HepG2 (cell line): ENCODE results near the gene LAMP1. TPM values are rescaled to one million over a fixed set of nuclear protein-coding genes. Genes with fewer than 3 reads are reported as not detected.

Experiments used
- ATAC-seq: fragments of 200-7000 bp; cut with Tn5 transposase; 3 replicates; pipeline ENCODE4 v1.9.1; 2020; ENCODE audit warnings: mild to moderate bottlenecking, moderate library complexity
- BruUV-seq: library from RNA; stranded (reverse); fragments of 400-500 nt; replicated peaks from 2 replicates; lab custom pipeline; 2021; lab: Mats Ljungman, UMichigan
- CTCF ChIA-PET: fragments of 300-600 bp; formaldehyde crosslinking; extraction: SDS; loops from one replicate; lab custom pipeline; 2021; ENCODE audit warnings: low total read pairs, inconsistent platforms, low intra/inter-chr PET ratio; lab: Yijun Ruan, JAX
- POLR2A ChIA-PET: fragments of 350-600 bp; sonication (Branson Sonifier 250); formaldehyde crosslinking; loops from one replicate; lab custom pipeline; 2020; ENCODE audit warnings: antibody characterized with exemption, inconsistent platforms; lab: Yijun Ruan, JAX
- DNase-seq: peaks from one replicate; pipeline ENCODE4 v3.0.0-alpha.2; 2015; ENCODE audit warnings: low spot score
- FAIRE-seq: peaks from 3 replicates; lab custom pipeline; 2011; peaks lifted over from hg19 to GRCh38; lab: Jason Lieb, UNC
- H2AFZ ChIP-seq: one replicate; pipeline ENCODE4 v1.6.1; 2011; ENCODE audit warnings: low read length, inconsistent platforms
- H3K27ac ChIP-seq: fragments of 300-600 bp; 3 replicates; pipeline ENCODE4 v1.8.0; 2011; ENCODE audit warnings: mixed run types, mild to moderate bottlenecking, mixed read lengths, low read length, inconsistent platforms; ENCODE audit not compliant: insufficient read depth; ENCODE audit errors: extremely low read length
- H3K27me3 ChIP-seq, 2 experiments: fragments of 200-600 bp in 1 of 2; 2 replicates in 1 of 2; 3 replicates in 1 of 2; pipeline versions ENCODE4 v1.6.0 to v1.8.0; 2011; ENCODE audit warnings: low read length in 2 of 2, mild to moderate bottlenecking in 2 of 2, moderate library complexity in 2 of 2, inconsistent platforms in 1 of 2; ENCODE audit not compliant: insufficient read depth in 2 of 2, control insufficient read depth in 1 of 2
- H3K36me3 ChIP-seq, 2 experiments: fragments of 200-600 bp in 1 of 2; replicated peaks in 1 of 2; 2 replicates in 1 of 2; 3 replicates in 1 of 2; pipeline versions ENCODE4 v1.5.1 to v1.8.0; 2011; ENCODE audit warnings: low read length in 2 of 2, inconsistent platforms in 1 of 2; ENCODE audit not compliant: insufficient read depth in 2 of 2, control insufficient read depth in 1 of 2
- H3K4me1 ChIP-seq: 2 replicates; pipeline ENCODE4 v1.5.1; 2012; ENCODE audit warnings: low read length, inconsistent platforms; ENCODE audit not compliant: insufficient read depth
- H3K4me2 ChIP-seq: 2 replicates; pipeline ENCODE4 v1.6.0; 2011; ENCODE audit warnings: low read depth, low read length, inconsistent platforms
- H3K4me3 ChIP-seq, 3 experiments: fragments of 200-600 bp in 1 of 3; sonication (generic), shearing (Covaris generic) in 1 of 3; replicated peaks in 1 of 3; 2 replicates each; pipeline ENCODE4 v1.5.1; 2011 to 2016; ENCODE audit warnings: low read length in 3 of 3, inconsistent platforms in 2 of 3, low read depth in 2 of 3, mild to moderate bottlenecking in 2 of 3, control low read depth in 1 of 3, mixed read lengths in 1 of 3; ENCODE audit not compliant: insufficient read depth in 1 of 3
- H3K79me2 ChIP-seq: one replicate; pipeline ENCODE4 v1.6.1; 2011; ENCODE audit warnings: low read length, inconsistent platforms; ENCODE audit not compliant: insufficient read depth
- H3K9ac ChIP-seq: 2 replicates; pipeline ENCODE4 v1.6.0; 2011; ENCODE audit warnings: mild to moderate bottlenecking, low read depth, low read length, inconsistent platforms; ENCODE audit not compliant: insufficient read depth
- H3K9me3 ChIP-seq: 2 replicates; pipeline ENCODE4 v1.5.1; 2012; ENCODE audit warnings: mild to moderate bottlenecking, low read length
- H4K20me1 ChIP-seq: 2 replicates; pipeline ENCODE4 v1.6.0; 2011; ENCODE audit warnings: inconsistent platforms, mild to moderate bottlenecking, low read length, moderate library complexity; ENCODE audit not compliant: insufficient read depth
- AGO2 ChIP-seq: fragments of 200-400 bp; formaldehyde crosslinking; optimal IDR thresholded peaks from 2 replicates; pipeline ENCODE3; 2017; ENCODE audit warnings: mild to moderate bottlenecking, low read depth, low read length, moderate library complexity
- ERF ChIP-seq: IDR thresholded peaks from 2 replicates; pipeline ENCODE4 v1.6.1; 2018; ENCODE audit warnings: missing biosample characterization, missing genetic modification reagents
- MTF2 ChIP-seq: sonication (generic); formaldehyde crosslinking; IDR thresholded peaks from 2 replicates; pipeline ENCODE4 v1.5.0; 2020; ENCODE audit warnings: missing genetic modification reagents, borderline replicate concordance
- NFE2L2 ChIP-seq: fragments of 150-350 bp; IDR thresholded peaks from 2 replicates; pipeline ENCODE4 v1.6.1; 2014; ENCODE audit warnings: low read length
- NKX3-1 ChIP-seq: sonication (generic); formaldehyde crosslinking; IDR thresholded peaks from 2 replicates; pipeline ENCODE4 v1.5.0; 2020; ENCODE audit warnings: missing genetic modification reagents
- PHB2 ChIP-seq: fragments of 450-650 bp; IDR thresholded peaks from 2 replicates; pipeline ENCODE4 v1.6.1; 2018; ENCODE audit not compliant: partially characterized antibody
- POLR2A ChIP-seq, 2 experiments: IDR thresholded peaks; 2 replicates each; pipeline ENCODE4 v1.6.1; 2011; ENCODE audit warnings: low read depth in 2 of 2, low read length in 2 of 2, mild to moderate bottlenecking in 1 of 2, moderate library complexity in 1 of 2; ENCODE audit not compliant: insufficient read depth in 1 of 2
- POLR2G ChIP-seq: fragments of 200-400 bp; formaldehyde crosslinking; IDR thresholded peaks from 2 replicates; pipeline ENCODE4 v1.6.1; 2018; ENCODE audit warnings: mild to moderate bottlenecking, low read depth, low read length, moderate library complexity
- SUZ12 ChIP-seq: fragments of 150-350 bp; IDR thresholded peaks from 2 replicates; pipeline ENCODE4 v1.6.1; 2014; ENCODE audit warnings: low read depth, low read length
- THAP11 ChIP-seq: IDR thresholded peaks from 2 replicates; pipeline ENCODE4 v1.6.1; 2016; ENCODE audit warnings: missing biosample characterization, missing genetic modification reagents
- WIZ ChIP-seq: sonication (generic); formaldehyde crosslinking; IDR thresholded peaks from 2 replicates; pipeline ENCODE4 v1.5.1; 2020; ENCODE audit warnings: mild to moderate bottlenecking, missing genetic modification reagents
- ZKSCAN1 ChIP-seq: fragments of 150-350 bp; IDR thresholded peaks from 2 replicates; pipeline ENCODE4 v1.6.1; 2014; ENCODE audit warnings: low read length
- ZNF772 ChIP-seq: sonication (generic); formaldehyde crosslinking; IDR thresholded peaks from 2 replicates; pipeline ENCODE4 v1.5.0; 2020; ENCODE audit warnings: mild to moderate bottlenecking, missing genetic modification reagents
- WGBS: methylation state at CpG from one replicate; pipeline ENCODE4 v1.1.6; 2017; ENCODE audit warnings: low lambda C conversion rate; 5-methylcytosine and 5-hydroxymethylcytosine counted together
- in situ Hi-C: cut with HindIII; loops from 2 replicates; pipeline ENCODE4 v1.10.0; 2017; ENCODE audit warnings: low pct_unique_long_range_greater_than_20kb; ENCODE audit not compliant: extremely low pct_ligation_motif_present
- intact Hi-C: fragments of 100-400 bp; cut with micrococcal nuclease; formaldehyde crosslinking; loops from one replicate; pipeline ENCODE4 v1.10.0; 2022; ENCODE audit not compliant: unreplicated experiment
- polyA plus RNA-seq, 8 experiments: library from polyadenylated mRNA; depleted of rRNA in 3 of 8; stranded (reverse) in 7 of 8; unstranded in 1 of 8; fragments of >200 nt; fragmentation: Illumina TruSeq in 4 of 8; extraction: Trizol in 4 of 8; gene quantifications; 2 replicates each; pipeline versions ENCODE4 v1.2.1 to v1.2.3, GENCODE V29; 2011 to 2016; ENCODE audit warnings: low read depth in 4 of 8, missing spikeins in 1 of 8, mixed read lengths in 1 of 8; ENCODE audit not compliant: insufficient read depth in 1 of 8
- total RNA-seq, 5 experiments: library from RNA; depleted of rRNA; stranded (reverse); fragments of >200 nt; fragmentation: Illumina TruSeq; extraction: Trizol; gene quantifications; 2 replicates each; pipeline ENCODE4 v1.2.3, GENCODE V29; 2016; ENCODE audit warnings: low read depth in 1 of 5
- TF ChIP-seq, protein P1 (sequence below): sonication (generic); formaldehyde crosslinking; IDR thresholded peaks from 2 replicates; pipeline ENCODE4 v1.4.0; 2020; ENCODE audit warnings: missing genetic modification reagents
- TF ChIP-seq, protein P2 (sequence below): sonication (generic); formaldehyde crosslinking; IDR thresholded peaks from 2 replicates; pipeline ENCODE4 v1.5.1; 2020; ENCODE audit warnings: missing genetic modification reagents, mild to moderate bottlenecking, borderline replicate concordance

Gene LAMP1
- total and polyA plus RNA-seq, 2 of the 13 experiments (the other 11 are each of a cell fraction or from before 2014, with no cell fraction given) = 103 to 112 TPM

DNA sequence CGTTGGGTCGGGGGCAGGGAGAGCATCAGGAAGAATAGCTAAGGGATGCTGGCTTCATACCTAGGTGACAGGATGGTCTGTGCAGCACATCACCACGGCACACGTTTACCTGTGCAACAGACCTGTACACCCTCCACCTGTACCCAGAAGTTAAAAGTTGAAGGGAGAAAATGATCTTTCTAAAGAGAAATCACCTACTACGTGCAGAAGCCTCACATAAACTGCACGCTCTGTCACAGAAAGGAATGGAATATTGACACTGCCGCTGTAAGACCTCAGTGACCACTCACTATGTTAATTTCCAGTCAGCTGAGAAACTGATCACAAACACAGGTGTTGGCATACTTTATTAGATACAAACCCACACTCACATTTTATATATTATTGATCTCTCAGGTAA lies 26.8 kb downstream of the LAMP1 start:
- H2AFZ ChIP-seq = no peak overlapping the region
- H3K4me1 ChIP-seq = no peaks in the 10 kb centered on the region
- WGBS = 99% methylated on average over 7 of the region's 7 CpGs
- TF ChIP-seq POLR2A (IDR thresholded peaks at IDR 0.05; ENCODE audit: insufficient read depth in 1 of 2, low read depth in 2 of 2, low read length in 2 of 2) (peak in 1 of 2 experiments; percentile 41; a peak in 1 of 4 replicates), POLR2G (peak; percentile 14; the same call in 1 of the 2 replicates), NKX3-1 (CRISPR knock-in tag) (no peak), ERF (CRISPR knock-in tag) (no peak), ZKSCAN1 (peak; percentile 80)
- FAIRE-seq = no peak
- H3K9ac ChIP-seq = no peak overlapping the region
- no peak overlapping the region for H3K4me3 ChIP-seq
- ATAC-seq = no peak
- in situ Hi-C loops (no loop called here), intact Hi-C loops (no loop called here)
- no TSS peak for BruUV-seq
- no peaks in the 10 kb centered on the region for H3K79me2 ChIP-seq
- H4K20me1 ChIP-seq = peaks cover 4% of the 10 kb centered on the region; the same call in 1 of the 2 replicates
- ChIA-PET POLR2A (no interaction called here), CTCF (no interaction called here)
- H3K4me2 ChIP-seq = no peak overlapping the region
- no peaks in the 10 kb centered on the region for H3K27me3 ChIP-seq
- DNase-seq = no peak
- no peak overlapping the region for H3K27ac ChIP-seq
- H3K36me3 ChIP-seq = peaks cover 21 to 58% of the 10 kb centered on the region in 2 experiments
- no peaks in the 10 kb centered on the region for H3K9me3 ChIP-seq

DNA sequence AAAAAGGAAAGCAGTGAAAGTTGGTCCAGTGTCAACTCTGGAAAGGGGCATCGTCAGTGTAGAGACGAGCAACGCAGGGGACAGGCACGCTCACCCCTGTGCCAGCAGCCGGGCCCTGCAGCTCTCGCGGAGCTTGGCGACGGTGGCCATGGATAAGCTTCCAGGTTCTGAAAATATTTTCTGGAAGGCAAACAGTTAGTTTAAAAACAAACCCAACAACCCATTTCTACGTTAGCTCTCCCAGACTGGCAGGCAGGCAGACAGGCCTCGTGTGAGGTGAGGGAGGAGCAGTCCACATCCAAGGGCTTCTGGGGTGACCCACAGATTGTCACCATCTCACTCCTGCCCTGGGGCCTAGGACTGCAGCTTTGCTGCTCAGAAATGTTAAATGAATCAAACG lies 27.4 kb downstream of the LAMP1 start:
- WGBS = 92% methylated on average over 12 of the region's 12 CpGs
- Histone ChIP-seq H3K27me3 (no peaks in the 10 kb centered on the region), H3K4me3 (no peak overlapping the region), H3K27ac (no peak overlapping the region), H3K79me2 (no peaks in the 10 kb centered on the region), H3K9me3 (no peaks in the 10 kb centered on the region), H3K36me3 (peaks cover 19 to 52% of the 10 kb centered on the region in 2 experiments), H4K20me1 (peaks cover 4% of the 10 kb centered on the region; the same call in 1 of the 2 replicates), H3K9ac (no peak overlapping the region), H2AFZ (no peak overlapping the region), H3K4me1 (no peaks in the 10 kb centered on the region), H3K4me2 (no peak overlapping the region)
- POLR2A ChIA-PET = no interaction called here
- FAIRE-seq (no peak), ATAC-seq (no peak), DNase-seq (no peak)
- in situ Hi-C loops (no loop called here), intact Hi-C loops (no loop called here)
- TF ChIP-seq PHB2 (no peak), WIZ (no peak), POLR2A (IDR thresholded peaks at IDR 0.05; ENCODE audit: insufficient read depth in 1 of 2, low read depth in 2 of 2, low read length in 2 of 2) (0 out of 4 replicates have a peak, but pooled peaks of 1 of the 2 experiments have one; percentile 33), AGO2 (peak; percentile 70), MTF2 (CRISPR knock-in tag) (no peak), THAP11 (CRISPR knock-in tag) (no peak), ZNF772 (no peak), NFE2L2 (no peak), SUZ12 (no peak)
- TF ChIP-seq, protein P1, sequence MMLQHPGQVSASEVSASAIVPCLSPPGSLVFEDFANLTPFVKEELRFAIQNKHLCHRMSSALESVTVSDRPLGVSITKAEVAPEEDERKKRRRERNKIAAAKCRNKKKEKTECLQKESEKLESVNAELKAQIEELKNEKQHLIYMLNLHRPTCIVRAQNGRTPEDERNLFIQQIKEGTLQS (CRISPR knock-in tag) = no peak
- TF ChIP-seq, protein P2, sequence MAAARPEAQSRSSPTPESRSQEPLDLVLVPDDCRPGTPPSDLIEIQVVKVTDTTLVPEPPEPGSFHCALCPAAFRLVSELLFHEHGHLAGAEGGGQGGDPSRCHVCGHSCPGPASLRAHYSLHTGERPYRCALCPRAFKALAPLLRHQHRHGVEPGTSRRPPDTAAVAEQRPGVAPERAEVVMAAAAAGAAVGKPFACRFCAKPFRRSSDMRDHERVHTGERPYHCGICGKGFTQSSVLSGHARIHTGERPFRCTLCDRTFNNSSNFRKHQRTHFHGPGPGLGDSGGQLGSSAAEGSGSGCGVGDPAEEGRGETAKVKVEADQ = no peak
- no TSS peak for BruUV-seq
- CTCF ChIA-PET = no interaction called here
